A673 (cell line): ENCODE data around the gene ELOA2.

ENCODE experiments used
- EZH2 ChIP-seq: fragments of 200-600 bp; sonication (generic); IDR thresholded peaks from 2 replicates; pipeline ENCODE4 v1.6.1; 2017; ENCODE audit warnings: borderline replicate concordance, low read depth, mild to moderate bottlenecking, mixed read lengths, antibody characterized with exemption, low read length; ENCODE audit not compliant: poor library complexity, severe bottlenecking
- TF ChIP-seq, protein P1 (sequence below): fragments of 300-800, 200-600 bp; sonication (generic); conservative IDR thresholded peaks from 2 replicates; pipeline ENCODE4 v1.5.1; 2017; ENCODE audit warnings: low read depth, mild to moderate bottlenecking, antibody characterized with exemption, low read length, moderate library complexity, mixed read lengths

DNA sequence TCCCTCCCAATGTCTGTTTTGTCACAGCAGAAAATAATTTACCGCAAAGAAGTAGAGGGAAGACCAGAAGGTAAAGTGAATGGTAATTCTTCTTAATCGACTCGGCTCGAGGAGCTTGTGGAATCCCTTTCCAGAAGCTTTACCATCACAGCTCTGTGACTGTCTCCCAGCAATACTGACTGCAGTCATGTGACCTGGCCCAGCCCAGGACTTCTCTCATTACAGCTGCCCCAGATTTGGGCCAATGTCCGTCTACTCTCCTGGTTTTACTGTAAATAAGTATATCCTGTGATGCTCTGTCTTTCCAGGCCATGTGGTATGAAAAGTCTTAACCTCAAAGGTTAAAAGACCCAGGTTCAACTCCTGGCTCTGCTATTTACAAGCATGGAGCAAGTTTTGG lies 18.9 kb upstream of the ELOA2 start:
- no peak for TF ChIP-seq EZH2
- TF ChIP-seq, protein P1, sequence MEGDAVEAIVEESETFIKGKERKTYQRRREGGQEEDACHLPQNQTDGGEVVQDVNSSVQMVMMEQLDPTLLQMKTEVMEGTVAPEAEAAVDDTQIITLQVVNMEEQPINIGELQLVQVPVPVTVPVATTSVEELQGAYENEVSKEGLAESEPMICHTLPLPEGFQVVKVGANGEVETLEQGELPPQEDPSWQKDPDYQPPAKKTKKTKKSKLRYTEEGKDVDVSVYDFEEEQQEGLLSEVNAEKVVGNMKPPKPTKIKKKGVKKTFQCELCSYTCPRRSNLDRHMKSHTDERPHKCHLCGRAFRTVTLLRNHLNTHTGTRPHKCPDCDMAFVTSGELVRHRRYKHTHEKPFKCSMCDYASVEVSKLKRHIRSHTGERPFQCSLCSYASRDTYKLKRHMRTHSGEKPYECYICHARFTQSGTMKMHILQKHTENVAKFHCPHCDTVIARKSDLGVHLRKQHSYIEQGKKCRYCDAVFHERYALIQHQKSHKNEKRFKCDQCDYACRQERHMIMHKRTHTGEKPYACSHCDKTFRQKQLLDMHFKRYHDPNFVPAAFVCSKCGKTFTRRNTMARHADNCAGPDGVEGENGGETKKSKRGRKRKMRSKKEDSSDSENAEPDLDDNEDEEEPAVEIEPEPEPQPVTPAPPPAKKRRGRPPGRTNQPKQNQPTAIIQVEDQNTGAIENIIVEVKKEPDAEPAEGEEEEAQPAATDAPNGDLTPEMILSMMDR, result no peak
